Upper lobe of right lung (tissue), 1 donor: ENCODE measurements around the gene RFXANK. TPM values are rescaled to one million over a fixed set of nuclear protein-coding genes. Genes with fewer than 3 reads are reported as not detected.
"Not testable (repeated sequence)": the region's sequence is repeated elsewhere in the genome, so short reads cannot be mapped to it uniquely, and the experiment has no call there.

Experiments used
- ATAC-seq: fragments of 200-7000 bp; cut with Tn5 transposase; one replicate; pipeline ENCODE4 v1.9.1; 2020; ENCODE audit warnings: mild to moderate bottlenecking, moderate library complexity
- DNase-seq: peaks from one replicate; pipeline ENCODE4 v3.0.0-alpha.2; 2020
- H3K27ac ChIP-seq: fragments of 200-600 bp; one replicate; pipeline ENCODE4 v1.8.0; 2022
- H3K27me3 ChIP-seq: fragments of 200-600 bp; one replicate; pipeline ENCODE4 v1.8.0; 2022; ENCODE audit warnings: mild to moderate bottlenecking
- H3K36me3 ChIP-seq: fragments of 200-600 bp; one replicate; pipeline ENCODE4 v1.8.0; 2022
- H3K4me1 ChIP-seq: fragments of 200-600 bp; one replicate; pipeline ENCODE4 v1.8.0; 2022
- H3K4me3 ChIP-seq: fragments of 200-600 bp; one replicate; pipeline ENCODE4 v1.8.0; 2022; ENCODE audit warnings: mild to moderate bottlenecking
- H3K9me3 ChIP-seq: fragments of 200-600 bp; one replicate; pipeline ENCODE4 v1.8.0; 2022
- intact Hi-C: fragments of 100-400 bp; cut with DNase I; formaldehyde crosslinking; loops from one replicate; pipeline ENCODE4 v1.11.0; 2022
- total RNA-seq: library from RNA; stranded (reverse); fragmentation: NEBNext Ultra II Directional; extraction: Animal tissue kit (Norgen Biotek cat#: 25700); gene quantifications from one replicate; pipeline ENCODE4 v1.2.1, GENCODE V29; 2021
- TF ChIP-seq, protein P1 (sequence below): fragments of 200-600 bp; IDR thresholded peaks from one replicate; pipeline ENCODE4 v1.8.0; 2022; ENCODE audit warnings: antibody characterized with exemption
- donor health status: DM: no; HTN: yes; CAD: no; lungs with severe emphysema.

Gene RFXANK
- total RNA-seq, 1 donor from 2014 or later, result 66.8 TPM

DNA sequence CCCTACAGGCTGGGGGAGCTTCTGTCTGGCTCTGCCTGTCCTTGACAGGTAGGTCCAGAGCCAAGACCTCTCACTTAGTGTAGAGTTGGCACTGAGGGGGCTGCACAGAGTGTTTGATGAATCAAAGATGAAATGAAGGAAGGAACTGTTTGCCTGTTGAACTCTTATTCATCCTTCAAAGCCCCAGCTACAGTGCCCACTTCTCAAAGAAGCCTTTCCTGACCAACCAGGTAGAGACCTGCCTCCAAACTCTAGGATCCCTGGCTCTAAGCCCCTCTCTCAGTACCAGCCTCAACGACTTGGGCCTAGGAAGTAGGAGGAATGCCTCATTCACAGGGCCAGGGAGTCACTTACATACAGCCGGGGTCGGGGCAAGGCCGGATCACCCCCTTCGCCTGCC, 44.7 kb upstream of the RFXANK start:
- H3K4me1 ChIP-seq, result peaks cover 4% of the 10 kb centered on the region
- TF ChIP-seq, protein P1, sequence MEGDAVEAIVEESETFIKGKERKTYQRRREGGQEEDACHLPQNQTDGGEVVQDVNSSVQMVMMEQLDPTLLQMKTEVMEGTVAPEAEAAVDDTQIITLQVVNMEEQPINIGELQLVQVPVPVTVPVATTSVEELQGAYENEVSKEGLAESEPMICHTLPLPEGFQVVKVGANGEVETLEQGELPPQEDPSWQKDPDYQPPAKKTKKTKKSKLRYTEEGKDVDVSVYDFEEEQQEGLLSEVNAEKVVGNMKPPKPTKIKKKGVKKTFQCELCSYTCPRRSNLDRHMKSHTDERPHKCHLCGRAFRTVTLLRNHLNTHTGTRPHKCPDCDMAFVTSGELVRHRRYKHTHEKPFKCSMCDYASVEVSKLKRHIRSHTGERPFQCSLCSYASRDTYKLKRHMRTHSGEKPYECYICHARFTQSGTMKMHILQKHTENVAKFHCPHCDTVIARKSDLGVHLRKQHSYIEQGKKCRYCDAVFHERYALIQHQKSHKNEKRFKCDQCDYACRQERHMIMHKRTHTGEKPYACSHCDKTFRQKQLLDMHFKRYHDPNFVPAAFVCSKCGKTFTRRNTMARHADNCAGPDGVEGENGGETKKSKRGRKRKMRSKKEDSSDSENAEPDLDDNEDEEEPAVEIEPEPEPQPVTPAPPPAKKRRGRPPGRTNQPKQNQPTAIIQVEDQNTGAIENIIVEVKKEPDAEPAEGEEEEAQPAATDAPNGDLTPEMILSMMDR, result no peak
- H3K9me3 ChIP-seq, result no peaks in the 10 kb centered on the region
- DNase-seq (no peak), ATAC-seq (no peak)
- H3K4me3 ChIP-seq, result no peak overlapping the region
- intact Hi-C loops, result no loop called here
- peaks cover 15% of the 10 kb centered on the region for H3K36me3 ChIP-seq
- H3K27me3 ChIP-seq, result no peaks in the 10 kb centered on the region
- H3K27ac ChIP-seq, result no peak overlapping the region

DNA sequence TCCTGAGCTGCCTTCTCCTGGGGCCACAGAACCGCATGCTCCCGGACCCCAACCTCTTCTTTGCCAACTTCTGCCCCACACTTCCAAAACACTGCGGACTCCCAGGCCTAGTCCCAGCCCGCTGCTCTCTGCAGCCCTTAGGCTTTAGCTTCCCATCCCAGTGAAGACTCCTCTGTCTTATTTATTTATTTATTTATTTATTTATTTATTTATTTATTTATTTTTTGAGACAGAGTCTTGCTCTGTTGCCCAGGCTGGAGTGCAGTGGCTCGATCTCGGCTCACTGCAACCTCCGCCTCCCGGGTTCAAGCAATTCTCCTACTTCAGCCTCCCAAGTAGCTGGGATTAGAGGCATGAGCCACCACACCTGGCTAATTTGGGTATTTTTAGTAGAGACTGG, 43.6 kb upstream of the RFXANK start:
- H3K27me3 ChIP-seq, intact Hi-C loops, H3K4me1 ChIP-seq, H3K9me3 ChIP-seq, H3K27ac ChIP-seq, H3K4me3 ChIP-seq, DNase-seq, ATAC-seq: not testable (repeated sequence)
- H3K36me3 ChIP-seq, result peaks cover 15% of the 10 kb centered on the region

DNA sequence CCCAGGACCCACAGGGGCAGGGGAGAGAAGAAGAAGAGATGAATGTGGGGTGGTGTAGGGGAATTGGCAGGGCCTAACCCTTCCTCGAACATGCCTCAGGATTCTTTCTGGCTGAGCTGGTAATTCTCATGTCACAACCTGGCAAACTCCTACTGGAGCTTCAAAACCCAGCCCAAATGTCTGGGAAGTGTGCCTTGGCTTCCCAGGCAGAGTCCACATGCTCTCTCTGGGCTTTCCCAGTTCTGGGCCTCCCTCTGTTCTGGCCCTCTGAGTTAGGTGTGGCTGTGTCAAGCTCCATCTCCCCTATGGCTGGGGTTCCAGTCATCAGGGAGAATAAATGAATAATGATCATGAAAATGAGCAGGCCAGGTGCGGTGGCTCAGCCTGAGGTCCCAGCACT, 42.6 kb upstream of the RFXANK start:
- TF ChIP-seq, protein P1, result no peak
- Histone ChIP-seq H3K9me3 (no peaks in the 10 kb centered on the region), H3K36me3 (peaks cover 15% of the 10 kb centered on the region), H3K4me3 (no peak overlapping the region), H3K4me1 (peaks cover 4% of the 10 kb centered on the region), H3K27me3 (no peaks in the 10 kb centered on the region), H3K27ac (no peak overlapping the region)
- DNase-seq (no peak), ATAC-seq (no peak)
- intact Hi-C loops, result no loop called here

DNA sequence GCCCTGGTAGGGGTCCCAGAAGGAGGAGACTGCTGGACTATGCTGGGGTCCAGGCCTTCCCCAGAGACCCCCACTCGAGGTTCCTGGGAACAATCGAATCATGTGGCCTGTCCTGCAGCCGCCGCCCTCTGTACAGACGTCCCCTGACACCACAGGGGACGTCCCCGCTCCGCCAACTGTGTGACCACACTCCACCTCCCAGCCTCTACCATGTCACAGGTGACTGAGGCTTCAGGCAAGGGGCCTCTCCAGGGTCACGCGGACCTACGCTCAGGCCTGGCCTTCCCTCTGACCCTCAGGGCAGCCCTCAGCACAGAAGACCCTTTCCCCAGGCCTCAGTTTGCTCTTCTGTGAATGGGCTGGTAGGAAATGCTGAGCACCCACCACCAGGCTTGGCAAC, 40.6 kb upstream of the RFXANK start:
- no peak overlapping the region for H3K4me3 ChIP-seq
- TF ChIP-seq, protein P1, result no peak

DNA sequence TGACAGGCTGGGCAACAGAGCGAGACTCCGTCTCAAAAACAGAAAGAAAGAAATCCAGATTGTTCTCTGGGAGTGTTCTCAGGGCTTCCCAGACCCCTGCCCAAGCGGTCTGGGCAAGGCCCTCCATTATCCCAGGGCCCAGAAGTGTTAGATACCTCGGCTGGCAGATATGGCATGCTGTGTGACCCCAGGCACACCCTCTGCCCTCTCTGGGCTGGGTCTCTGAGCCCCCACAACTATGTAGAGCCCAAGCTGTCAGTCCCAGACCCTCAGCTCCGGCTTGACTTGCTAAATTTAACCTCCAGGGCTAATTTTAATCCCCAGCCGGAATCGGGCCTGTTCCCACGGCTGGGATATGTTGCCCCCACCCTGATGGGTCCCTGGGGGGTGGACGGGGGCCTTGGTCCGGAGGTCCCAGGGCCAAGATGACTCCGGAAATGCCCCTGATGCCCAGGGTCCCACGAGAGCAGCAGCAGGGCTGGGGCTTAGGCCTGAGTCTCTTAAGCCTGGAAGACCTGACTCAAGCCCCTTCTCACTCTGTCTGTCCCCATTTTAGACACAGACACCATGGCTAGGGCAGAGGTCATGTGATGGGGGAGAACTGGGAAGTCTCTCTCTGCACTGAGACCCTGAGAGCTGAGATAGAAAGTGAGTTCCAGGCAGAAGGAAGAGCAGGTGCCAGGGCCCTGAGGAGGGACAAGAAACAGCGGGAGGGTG, 39.2 kb upstream of the RFXANK start:
- no peak for ATAC-seq
- intact Hi-C loops, result no loop called here
- TF ChIP-seq, protein P1, result no peak

More for the DNA sequence above, 40.6 kb upstream of the RFXANK start:
- H3K27me3 ChIP-seq, result no peaks in the 10 kb centered on the region
- DNase-seq (no peak), ATAC-seq (no peak)
- H3K36me3 ChIP-seq, result peaks cover 15% of the 10 kb centered on the region
- no peak overlapping the region for H3K27ac ChIP-seq
- intact Hi-C loops, result no loop called here
- no peaks in the 10 kb centered on the region for H3K4me1 ChIP-seq
- no peaks in the 10 kb centered on the region for H3K9me3 ChIP-seq

DNA sequence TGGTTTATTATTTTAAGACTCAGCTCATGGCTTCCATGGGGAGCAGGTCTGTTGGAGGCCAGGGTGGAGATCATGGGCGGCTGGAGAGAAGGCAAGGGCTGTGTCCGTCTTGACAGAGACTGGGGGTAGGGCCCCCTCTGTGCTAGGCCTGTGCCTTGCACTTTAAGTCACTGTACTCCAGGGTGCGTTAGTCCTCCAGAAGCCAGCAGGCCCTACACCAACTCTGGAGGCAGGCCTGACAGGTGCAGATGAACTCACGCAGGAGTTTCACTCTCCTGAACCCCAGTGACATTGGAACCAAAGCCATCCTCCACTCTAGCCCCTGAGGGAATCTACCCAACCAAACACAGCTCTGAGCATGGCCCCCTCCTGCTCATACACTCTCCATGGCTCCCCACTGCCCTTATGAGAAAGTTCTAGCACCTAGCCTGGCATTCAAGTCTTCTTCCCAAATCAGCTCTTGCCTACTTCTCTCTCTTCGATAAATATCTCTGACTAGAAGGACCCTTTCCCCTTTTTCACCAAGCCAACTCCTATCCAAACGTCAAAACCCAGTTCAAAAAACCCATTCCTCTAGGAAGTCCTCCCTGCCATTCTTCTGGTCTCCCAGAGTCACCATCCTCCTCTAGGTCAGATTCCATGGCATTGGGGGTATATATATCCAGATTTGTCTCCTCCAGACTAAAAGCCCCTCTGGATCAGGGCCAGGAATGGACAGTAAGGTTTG, 37.1 kb upstream of the RFXANK start:
- no peak for ATAC-seq
- intact Hi-C loops, result no loop called here

More for the DNA sequence above, 39.2 kb upstream of the RFXANK start:
- H3K4me3 ChIP-seq, result no peak overlapping the region
- peaks cover 15% of the 10 kb centered on the region for H3K36me3 ChIP-seq
- H3K4me1 ChIP-seq, result no peaks in the 10 kb centered on the region
- H3K27me3 ChIP-seq, result no peaks in the 10 kb centered on the region
- no peak overlapping the region for H3K27ac ChIP-seq
- no peak for DNase-seq
- H3K9me3 ChIP-seq, result no peaks in the 10 kb centered on the region

More for the DNA sequence above, 37.1 kb upstream of the RFXANK start:
- Histone ChIP-seq H3K4me3 (no peak overlapping the region), H3K27me3 (no peaks in the 10 kb centered on the region), H3K9me3 (no peaks in the 10 kb centered on the region), H3K27ac (no peak overlapping the region), H3K4me1 (no peaks in the 10 kb centered on the region), H3K36me3 (no peaks in the 10 kb centered on the region)
- TF ChIP-seq, protein P1, result no peak
- no peak for DNase-seq
